ENCODE measurements around the gene C10orf143. TPM values are rescaled to one million over a fixed set of nuclear protein-coding genes. Genes with fewer than 3 reads are reported as not detected.

The C10orf143 gene
- total RNA-seq, 1 experiment from 2014 or later: 1.6 TPM

GRCh38 chr10:130023454-130024230, 87.0 kb downstream of the C10orf143 start:
- Mint-ChIP-seq H3K9me3 (no peaks in the 10 kb centered on the region), H3K4me1 (no peaks in the 10 kb centered on the region), H3K36me3 (no peaks in the 10 kb centered on the region), H3K27ac (no peak overlapping the region), H3K27me3 (ENCODE audit: low read depth) (0 out of 2 replicates have a peak, but pooled peaks cover 3% of the 10 kb centered on the region), H3K4me3 (no peak overlapping the region)
- ATAC-seq (no peak), DNase-seq (ENCODE audit: low spot score) (no peak)
- CTCF ChIA-PET: interaction anchor here (1.9 kb wide), 1 partner anchor 21 kb away, joined by 5 read pairs; no protein-coding TSS in a partner anchor
- TF ChIP-seq ZNF671 (CRISPR knock-in tag; IDR thresholded peaks at IDR 0.05): no peak
- no peak for TF ChIP-seq RORB (CRISPR knock-in tag; IDR thresholded peaks at IDR 0.05)
- no peak for TF ChIP-seq ESRRA (CRISPR knock-in tag; IDR thresholded peaks at IDR 0.05; ENCODE audit: borderline replicate concordance)
- TF ChIP-seq ZNF263 (CRISPR knock-in tag; IDR thresholded peaks at IDR 0.05; ENCODE audit: low read depth): no peak
- no peak for TF ChIP-seq MYBL2 (CRISPR knock-in tag; IDR thresholded peaks at IDR 0.05)
- no peak for TF ChIP-seq NFATC4 (CRISPR knock-in tag; IDR thresholded peaks at IDR 0.05)
- no peak for TF ChIP-seq ERG (CRISPR knock-in tag; IDR thresholded peaks at IDR 0.05)
- TF ChIP-seq SMAD4 (CRISPR knock-in tag; IDR thresholded peaks at IDR 0.05): no peak
- TF ChIP-seq CBFB (CRISPR knock-in tag; IDR thresholded peaks at IDR 0.05; ENCODE audit: low read depth): no peak
- no peak for TF ChIP-seq IRF1 (CRISPR knock-in tag; IDR thresholded peaks at IDR 0.05)
- TF ChIP-seq E2F5 (CRISPR knock-in tag; IDR thresholded peaks at IDR 0.05): no peak
- no peak for TF ChIP-seq USF1 (CRISPR knock-in tag; IDR thresholded peaks at IDR 0.05)
- TF ChIP-seq AR (CRISPR knock-in tag; IDR thresholded peaks at IDR 0.05): no peak
- no peak for TF ChIP-seq ATF6 (CRISPR knock-in tag; IDR thresholded peaks at IDR 0.05)
- no peak for TF ChIP-seq PRDM15 (CRISPR knock-in tag; IDR thresholded peaks at IDR 0.05)
- POLR2A ChIA-PET: no interaction called here

Measured in WTC11 (cell line).